PFSK-1 (cell line): ENCODE data around the gene OSER1.

Experiments used
- FOXP2 ChIP-seq: optimal IDR thresholded peaks from 2 replicates; pipeline ENCODE3; 2011; ENCODE audit warnings: borderline replicate concordance, control low read depth, inconsistent platforms; ENCODE audit not compliant: insufficient read depth; ENCODE audit errors: extremely low read length, extremely low read depth
- POLR2AphosphoS5 ChIP-seq: IDR thresholded peaks from 2 replicates; pipeline ENCODE4 v1.6.1; 2012; ENCODE audit warnings: low read depth, mild to moderate bottlenecking, control low read depth, low read length, moderate library complexity
- SIN3A ChIP-seq: IDR thresholded peaks from 2 replicates; pipeline ENCODE4 v1.6.1; 2012; ENCODE audit warnings: mild to moderate bottlenecking, low read length, moderate library complexity, borderline replicate concordance; ENCODE audit not compliant: insufficient read depth
- TAF1 ChIP-seq: IDR thresholded peaks from 2 replicates; pipeline ENCODE4 v1.6.1; 2012; ENCODE audit warnings: low read length, control low read depth, borderline replicate concordance; ENCODE audit not compliant: insufficient read depth
- TF ChIP-seq, protein P1 (sequence below), 2 experiments: IDR thresholded peaks; 2 replicates each; pipeline versions ENCODE4 v1.6.1 to v1.8.0; 2011 to 2012; ENCODE audit warnings: low read depth in 2 of 2, low read length in 2 of 2, control low read depth in 1 of 2, inconsistent platforms in 1 of 2, mild to moderate bottlenecking in 1 of 2, moderate library complexity in 1 of 2; ENCODE audit not compliant: insufficient read depth in 1 of 2

DNA sequence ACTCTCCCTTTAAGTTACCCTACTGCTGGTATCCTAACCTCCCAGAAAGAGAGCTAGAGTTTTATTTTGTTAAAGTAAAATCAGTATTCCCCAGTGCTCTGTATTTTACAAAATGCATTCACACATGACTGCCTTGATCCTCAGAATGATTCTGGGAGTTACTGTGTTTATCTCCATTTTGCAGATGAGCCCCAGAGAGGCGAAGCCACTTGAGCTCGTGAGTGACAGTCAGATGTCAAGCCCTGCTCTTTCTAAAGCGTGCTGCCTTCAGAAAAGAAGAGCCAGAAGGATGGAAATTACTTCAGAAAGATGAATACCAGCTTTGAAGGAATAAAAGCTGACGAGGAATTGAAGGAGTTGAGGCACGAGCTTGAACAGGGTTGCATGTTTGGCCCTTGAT lies 14.1 kb upstream of the OSER1 start:
- TF ChIP-seq POLR2AphosphoS5 (no peak), SIN3A (no peak), TAF1 (no peak), FOXP2 (no peak)
- TF ChIP-seq, protein P1, sequence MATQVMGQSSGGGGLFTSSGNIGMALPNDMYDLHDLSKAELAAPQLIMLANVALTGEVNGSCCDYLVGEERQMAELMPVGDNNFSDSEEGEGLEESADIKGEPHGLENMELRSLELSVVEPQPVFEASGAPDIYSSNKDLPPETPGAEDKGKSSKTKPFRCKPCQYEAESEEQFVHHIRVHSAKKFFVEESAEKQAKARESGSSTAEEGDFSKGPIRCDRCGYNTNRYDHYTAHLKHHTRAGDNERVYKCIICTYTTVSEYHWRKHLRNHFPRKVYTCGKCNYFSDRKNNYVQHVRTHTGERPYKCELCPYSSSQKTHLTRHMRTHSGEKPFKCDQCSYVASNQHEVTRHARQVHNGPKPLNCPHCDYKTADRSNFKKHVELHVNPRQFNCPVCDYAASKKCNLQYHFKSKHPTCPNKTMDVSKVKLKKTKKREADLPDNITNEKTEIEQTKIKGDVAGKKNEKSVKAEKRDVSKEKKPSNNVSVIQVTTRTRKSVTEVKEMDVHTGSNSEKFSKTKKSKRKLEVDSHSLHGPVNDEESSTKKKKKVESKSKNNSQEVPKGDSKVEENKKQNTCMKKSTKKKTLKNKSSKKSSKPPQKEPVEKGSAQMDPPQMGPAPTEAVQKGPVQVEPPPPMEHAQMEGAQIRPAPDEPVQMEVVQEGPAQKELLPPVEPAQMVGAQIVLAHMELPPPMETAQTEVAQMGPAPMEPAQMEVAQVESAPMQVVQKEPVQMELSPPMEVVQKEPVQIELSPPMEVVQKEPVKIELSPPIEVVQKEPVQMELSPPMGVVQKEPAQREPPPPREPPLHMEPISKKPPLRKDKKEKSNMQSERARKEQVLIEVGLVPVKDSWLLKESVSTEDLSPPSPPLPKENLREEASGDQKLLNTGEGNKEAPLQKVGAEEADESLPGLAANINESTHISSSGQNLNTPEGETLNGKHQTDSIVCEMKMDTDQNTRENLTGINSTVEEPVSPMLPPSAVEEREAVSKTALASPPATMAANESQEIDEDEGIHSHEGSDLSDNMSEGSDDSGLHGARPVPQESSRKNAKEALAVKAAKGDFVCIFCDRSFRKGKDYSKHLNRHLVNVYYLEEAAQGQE (IDR thresholded peaks at IDR 0.05; ENCODE audit: insufficient read depth in 1 of 2, low read depth in 2 of 2, low read length in 2 of 2), result no peak
